HG02938 (cell line): ENCODE data around the gene ELAVL2.

Experiments used
- ATAC-seq: cut with Tn5 transposase; IDR thresholded peaks from one replicate; pipeline ENCODE4 v1.9.1; 2021; ENCODE audit warnings: mild to moderate bottlenecking, moderate library complexity; ENCODE audit not compliant: unreplicated experiment

The ELAVL2 gene

DNA sequence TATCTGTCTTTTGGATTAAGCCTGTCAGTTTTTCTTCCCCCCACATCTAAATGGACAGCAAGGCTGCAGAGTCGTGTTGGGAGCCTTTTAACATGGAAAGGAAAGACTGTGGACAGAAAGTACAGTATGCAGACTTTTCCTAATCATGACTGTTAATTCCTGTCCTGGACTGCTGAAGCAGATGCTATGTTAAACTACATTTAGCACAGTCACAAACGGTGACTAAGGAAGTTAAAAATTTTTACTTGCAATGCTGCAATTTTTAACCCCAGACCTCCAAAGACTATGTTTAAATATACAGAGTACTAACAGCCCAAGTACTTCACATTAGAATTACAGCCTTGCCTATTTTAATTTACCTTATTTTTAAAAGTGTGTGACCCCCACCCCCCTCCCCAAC lies 51.8 kb downstream of the ELAVL2 start:
- no peak for ATAC-seq

DNA sequence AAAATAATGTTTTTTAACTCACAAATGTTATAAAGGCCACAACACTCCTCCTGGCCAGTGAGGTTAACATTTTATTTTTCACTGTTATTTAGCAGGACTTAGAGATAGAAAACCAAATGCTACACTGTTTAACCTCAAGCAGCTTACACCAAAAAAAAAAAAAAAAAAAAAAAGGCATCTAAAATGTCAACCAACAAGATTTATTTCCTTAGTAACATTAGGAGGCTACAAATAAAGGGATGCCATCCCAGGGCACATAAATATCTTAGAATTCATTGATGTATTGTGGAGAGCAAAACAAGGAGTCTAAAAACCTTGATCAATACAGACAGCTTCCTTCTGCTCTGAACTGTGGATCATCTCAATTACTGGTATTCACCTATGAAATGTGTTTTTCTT lies 53.7 kb downstream of the ELAVL2 start:
- ATAC-seq: no peak

DNA sequence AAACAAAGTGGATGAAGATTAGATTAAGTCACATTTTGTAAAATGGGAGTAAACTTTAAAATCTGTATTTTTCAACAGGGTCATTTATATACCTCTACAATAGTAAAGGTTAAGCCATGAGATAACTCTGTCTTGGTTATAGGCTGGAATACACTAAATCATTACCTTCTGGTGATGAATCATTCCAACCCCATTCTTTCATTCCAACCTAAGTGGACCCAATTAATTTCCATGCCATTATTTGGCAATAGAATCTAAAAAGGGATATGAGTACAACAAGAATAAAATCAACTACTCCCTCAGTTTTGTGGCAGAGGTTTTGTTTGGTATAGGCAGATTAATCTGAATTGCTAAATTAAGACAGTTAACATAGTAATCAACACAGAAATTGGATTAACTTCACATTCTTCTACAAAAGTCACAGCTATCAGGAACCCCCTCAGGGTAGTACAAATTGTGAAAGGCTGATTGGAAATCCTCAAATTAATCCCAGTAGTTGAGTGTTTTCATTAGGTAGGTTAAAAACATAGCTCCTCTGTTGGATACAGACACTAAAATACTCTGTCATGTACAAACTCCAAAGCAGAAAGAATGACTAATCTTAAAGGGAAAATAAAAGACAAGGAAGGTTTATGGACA lies 54.2 kb downstream of the ELAVL2 start:
- no peak for ATAC-seq

DNA sequence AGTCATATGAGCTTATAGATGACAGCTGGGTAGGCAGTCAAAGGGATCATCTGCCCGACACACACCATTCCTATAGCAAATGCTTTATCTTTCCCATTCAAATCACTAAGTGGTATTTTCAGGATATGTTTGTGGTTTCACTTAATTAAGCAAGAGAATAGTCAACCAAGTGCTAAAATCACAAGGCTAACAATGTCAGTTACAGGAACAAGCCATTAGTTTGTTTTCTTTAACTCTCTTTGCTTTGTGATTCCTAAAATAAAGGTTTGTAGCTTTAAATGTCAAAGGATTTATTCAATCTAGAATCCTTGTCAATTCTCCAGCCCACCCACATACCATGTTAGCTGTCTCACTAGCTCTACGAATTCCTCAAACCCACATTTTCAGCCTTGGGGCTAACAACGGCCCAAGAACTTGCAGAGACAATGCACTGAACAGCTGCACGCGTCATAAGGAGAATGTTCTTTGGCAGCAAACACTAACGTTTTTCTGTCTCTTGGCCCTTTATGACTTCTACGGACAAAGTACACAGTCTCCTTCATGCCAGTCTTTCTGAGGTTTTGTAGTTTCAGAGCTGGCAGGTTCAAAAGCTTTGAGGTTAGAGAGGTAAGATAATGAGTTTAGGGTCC lies 56.6 kb downstream of the ELAVL2 start:
- ATAC-seq: no peak

DNA sequence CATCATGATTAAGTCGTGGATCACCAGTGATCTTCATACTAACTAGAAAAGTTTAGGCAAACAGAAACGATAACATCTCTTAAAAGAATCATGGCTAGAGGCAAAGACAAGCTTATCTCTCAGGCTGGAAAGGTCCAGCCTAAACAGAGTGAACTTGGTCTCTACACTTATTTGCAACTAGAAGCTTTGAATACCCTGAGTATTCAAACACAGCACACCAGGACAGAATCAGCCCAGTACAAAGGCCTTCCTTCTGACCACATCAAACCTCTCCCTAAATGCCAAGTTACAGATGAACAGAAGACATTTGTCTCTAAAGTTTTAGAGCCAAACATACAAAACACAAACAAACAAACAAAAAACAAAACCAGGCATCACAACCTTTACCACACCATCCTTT lies 57.2 kb downstream of the ELAVL2 start:
- ATAC-seq: no peak

DNA sequence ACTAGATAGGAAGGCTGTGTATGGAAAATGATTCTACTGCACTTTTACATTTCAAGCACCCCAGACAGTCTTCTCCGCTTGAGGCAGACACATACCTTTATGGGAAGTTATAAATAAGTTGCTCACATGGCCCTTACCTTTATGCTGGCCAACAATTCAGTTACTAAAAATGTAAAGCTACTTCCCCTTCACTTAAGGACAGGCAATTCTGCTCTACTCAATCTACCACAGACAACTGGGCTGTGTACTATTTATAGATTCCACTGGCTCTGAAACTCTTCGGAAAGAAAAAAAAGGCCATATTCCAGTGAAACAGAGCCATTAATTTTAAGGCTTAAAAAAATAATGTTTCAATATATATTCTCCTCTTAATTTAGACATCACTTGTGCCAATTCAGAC lies 59.4 kb downstream of the ELAVL2 start:
- ATAC-seq: no peak

DNA sequence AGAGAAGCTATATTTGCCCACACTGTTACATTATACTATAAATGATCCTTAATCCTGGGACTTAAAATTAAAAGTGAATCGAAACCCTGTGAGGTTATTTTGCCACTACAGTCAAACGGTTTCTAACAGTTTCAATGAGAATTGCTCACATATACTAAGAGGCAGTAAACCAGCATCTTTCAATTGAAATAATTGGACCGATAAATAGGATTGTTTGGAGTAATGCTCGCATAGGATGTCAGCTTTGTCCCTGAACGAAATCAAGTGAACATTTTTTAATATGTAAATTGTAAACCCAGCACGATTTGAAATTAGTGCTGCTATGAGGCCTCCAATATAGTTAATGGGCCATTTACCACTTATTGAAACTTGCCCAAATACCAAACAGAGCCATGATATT lies 60.5 kb downstream of the ELAVL2 start:
- no peak for ATAC-seq

DNA sequence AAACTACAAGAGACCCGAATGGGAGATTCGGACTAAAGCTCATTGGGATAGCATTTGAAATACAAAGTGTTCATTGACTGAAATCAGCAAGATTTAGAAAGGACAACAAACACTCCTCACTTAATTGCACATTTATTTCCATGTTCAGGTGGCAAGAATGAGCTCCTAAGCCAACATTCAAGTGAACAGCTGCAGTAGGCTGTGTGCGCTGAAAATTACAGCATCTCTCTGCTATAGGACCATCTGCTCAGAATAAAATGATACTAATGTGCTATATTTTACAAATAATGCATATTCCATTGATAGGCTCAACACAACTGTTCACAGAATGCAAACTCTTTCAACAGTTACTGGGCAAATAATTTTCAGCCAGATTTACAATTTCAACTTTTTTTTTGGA lies 61.8 kb downstream of the ELAVL2 start:
- no peak for ATAC-seq

DNA sequence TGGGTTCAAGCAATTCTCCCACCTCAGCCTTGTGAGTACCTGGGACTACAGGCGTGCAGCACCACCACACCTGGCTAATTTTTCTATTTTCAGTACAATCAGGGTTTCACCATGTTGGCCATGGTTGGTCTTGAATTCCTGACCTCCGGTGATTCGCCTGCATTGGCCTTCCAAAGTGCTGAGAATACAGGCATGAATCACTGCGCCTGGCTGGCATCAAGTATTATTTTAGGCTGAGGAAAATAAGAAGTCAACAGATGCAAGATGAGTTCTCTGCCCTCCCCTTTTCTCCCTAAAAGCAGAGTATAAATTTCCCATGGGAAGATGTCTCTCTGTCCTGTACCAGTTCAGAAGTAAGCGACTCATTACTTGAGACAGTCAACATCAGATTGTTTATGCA lies 71.5 kb downstream of the ELAVL2 start:
- ATAC-seq: no peak

DNA sequence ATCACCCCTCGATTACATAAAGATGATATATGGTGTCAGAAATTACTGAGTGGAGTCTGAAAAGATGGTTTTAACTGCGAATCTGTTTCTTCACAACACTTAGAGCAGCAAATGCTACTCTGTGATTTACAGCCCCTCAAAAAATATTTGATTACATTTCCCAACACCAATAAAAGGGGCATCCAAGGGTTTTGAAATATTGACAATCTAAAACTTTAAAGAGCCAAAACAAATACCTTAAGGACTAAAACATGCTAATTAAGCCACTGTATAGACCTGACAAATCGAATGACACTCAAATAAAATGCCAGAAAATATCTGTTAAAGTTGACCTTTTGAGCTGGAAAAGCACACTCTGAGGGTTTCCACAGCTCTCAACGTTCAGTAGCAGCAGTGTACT lies 73.2 kb downstream of the ELAVL2 start:
- ATAC-seq: no peak

DNA sequence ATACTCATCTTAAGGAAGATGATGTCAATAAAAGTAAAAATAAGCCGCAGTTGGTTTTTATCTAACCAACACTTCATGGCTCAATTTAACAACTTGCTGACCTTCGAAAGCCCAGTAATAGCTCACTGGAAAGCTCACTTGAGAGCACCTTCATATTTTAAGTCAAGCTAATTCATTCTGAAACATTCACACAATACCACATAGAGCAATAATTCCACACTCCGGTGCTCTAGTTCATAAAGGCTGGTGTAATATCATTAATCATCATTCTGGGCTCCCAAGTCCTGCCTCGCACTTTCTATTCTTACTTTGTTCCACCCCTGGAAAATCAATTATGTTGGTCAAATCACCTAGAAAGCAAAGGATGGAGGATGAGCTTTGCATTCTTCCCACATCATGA lies 74.4 kb downstream of the ELAVL2 start:
- no peak for ATAC-seq

DNA sequence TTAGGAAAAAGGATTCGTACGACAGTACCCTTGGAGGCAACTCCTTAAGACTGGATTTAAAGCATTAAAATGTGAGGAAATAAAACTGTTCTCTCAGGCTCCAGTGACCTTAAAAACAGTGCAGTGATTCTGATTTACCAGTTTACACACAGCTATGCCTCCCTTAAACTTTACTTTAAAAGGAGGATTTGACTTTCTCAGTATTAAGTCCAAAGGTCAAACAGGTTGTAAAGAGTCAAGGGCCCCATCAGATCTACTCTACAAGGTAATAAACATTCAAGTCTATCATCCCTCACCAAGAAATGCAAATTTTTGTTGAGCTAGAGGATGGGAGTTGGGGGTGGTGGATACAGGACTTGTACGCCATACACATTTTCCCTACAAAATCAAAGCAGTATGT lies 75.2 kb downstream of the ELAVL2 start:
- no peak for ATAC-seq

DNA sequence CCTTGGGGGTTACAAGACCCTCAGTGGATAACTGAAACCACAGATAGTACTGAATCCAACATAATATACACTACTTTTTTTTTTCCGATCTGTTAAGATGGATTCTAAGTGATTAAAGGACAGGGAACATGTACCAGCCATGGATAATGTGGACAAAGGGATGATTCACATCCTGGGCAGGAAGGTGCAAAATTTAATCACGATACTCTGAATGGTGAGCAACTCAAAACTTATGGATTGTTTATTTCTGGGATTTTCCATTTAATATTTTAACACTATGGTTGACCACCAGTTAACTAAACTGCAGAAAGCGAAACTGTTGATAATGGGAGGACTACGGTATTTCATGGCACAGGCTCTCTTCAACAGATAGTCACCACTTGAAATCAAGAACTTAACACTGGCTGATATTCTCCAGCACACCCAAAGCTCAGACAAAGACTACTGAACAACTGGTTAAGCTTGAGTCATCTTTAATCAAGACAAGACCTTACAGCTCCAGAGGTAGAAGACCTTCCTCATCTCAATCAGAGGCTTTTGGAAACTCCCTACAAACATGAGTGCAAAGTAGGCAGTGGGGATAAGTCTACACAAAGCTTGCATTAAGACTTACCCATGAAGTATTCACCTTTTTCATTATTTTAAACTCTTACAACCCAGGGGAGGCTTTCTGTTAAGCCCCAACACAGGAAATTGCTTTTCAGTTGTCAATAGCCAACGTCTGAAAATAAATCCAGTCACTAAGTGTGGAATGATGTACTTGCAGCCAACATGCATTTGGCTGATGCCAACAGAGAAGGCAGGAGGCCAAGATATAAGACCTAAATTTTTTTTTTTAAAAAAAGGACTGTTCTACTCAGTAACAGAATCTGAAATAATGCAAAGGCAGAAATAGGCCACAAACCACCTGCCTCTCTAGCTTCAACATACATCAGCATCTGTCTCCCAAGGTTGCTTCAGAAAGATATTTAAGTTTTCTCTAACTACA lies 78.7 kb downstream of the ELAVL2 start:
- no peak for ATAC-seq

DNA sequence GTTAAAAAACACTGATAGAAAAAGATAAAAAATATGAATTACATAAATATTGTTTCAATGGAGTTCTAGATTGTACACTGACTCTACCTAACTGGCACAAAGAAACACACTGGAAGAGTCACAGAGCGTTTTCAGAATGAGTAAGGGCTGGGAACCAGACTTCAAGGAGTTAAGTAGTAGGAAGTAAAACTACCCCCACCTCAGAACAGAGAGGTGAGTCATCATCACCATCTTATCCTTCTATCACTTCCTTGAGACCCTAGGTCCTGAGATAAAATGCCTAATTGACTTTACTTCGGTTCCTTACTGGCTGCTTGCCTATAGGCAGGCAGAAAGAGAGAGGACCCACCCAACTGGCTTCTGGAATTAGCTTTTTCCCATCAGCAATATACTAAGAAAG lies 79.7 kb downstream of the ELAVL2 start:
- ATAC-seq: no peak

DNA sequence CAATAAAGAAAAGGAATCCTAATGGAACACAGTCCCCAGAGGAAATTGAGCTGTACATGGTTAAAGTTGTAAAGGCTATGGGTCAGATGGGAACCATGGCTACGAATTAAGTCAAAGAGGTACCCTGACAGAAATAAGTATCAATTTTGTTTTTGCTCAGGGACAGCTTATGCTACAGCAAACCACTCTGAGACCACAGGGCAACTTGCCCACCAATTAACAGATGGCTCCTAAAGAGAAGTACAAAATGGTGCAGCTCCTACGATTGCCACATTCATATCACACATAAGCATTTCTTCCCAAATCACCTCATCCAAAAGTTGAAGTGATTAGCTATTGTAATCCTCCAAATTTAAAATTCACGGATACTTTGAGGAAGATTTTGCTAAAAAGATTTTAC lies 83.0 kb downstream of the ELAVL2 start:
- no peak for ATAC-seq

DNA sequence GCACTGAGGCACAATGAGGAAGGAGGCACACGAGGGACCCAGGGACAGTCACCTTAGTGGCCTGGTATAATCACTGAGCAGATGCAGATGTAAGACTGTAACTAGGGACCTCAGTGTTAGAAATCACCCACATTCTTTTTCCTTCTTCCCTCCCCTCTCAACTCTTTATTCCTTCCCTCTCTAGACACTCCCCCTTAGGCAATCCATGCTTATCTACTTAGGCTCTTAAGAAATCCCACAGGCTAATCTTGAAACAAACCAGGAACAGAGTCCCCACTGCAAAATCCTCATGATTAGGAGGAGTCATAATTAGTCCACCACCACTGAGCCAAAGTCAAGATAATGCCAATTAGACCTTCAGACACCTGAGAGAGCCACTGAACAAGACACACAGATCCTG lies 84.7 kb downstream of the ELAVL2 start:
- ATAC-seq: no peak

DNA sequence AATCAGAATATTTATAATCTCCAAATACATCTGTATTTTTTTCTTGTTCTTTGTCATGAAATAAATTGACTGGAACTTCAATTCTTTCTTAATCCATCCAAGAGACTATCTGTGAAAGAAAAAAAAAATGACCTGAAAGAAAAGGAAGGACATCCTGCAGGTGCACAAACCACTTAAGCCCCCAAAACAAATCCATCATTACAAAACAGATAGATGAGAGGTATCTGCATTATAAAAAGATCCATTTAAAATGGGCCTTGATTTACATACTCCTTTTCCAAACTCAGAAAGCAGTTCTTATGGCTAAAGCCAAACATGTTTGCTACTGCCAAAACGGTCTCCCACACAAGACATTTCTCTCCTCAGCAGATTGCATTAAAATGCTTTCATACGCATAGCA lies 85.5 kb downstream of the ELAVL2 start:
- ATAC-seq: no peak

DNA sequence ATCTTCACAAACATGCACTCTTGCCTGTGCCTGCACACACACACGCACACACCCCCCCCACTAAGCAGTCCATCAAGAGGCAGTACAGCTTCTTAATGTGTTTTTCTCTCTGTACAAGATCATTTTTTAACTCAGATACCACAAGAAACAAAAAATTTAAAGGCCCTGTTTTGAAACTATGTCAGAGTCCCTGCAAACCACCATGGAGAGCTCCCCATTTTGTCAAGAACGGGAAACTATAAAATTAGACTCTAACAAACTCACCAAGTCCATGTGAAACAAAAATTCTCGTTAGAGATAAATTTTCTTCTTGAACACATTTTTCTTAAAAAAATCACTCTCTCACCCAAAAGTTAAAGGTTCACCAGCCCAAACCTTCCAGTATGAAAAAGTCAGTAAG lies 86.3 kb downstream of the ELAVL2 start:
- no peak for ATAC-seq

DNA sequence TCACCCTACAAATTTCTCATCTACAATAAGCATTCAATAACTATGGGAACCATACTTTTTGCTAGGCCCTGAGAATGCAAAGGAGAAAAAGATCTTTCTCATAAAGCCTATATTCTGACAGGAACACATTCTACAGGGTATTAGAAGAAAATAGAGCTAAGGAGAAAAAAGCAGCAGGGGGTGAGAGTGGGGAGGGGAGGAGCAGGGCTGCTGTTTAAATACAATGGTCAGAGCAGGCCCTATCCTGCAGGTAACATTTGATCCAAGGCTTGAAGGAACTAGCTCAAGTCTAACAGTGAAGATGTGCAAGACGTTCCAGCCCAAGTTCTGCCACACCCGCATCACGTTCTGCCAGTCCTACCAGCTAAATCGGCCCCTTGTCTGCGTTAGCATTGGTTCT lies 89.7 kb downstream of the ELAVL2 start:
- no peak for ATAC-seq

DNA sequence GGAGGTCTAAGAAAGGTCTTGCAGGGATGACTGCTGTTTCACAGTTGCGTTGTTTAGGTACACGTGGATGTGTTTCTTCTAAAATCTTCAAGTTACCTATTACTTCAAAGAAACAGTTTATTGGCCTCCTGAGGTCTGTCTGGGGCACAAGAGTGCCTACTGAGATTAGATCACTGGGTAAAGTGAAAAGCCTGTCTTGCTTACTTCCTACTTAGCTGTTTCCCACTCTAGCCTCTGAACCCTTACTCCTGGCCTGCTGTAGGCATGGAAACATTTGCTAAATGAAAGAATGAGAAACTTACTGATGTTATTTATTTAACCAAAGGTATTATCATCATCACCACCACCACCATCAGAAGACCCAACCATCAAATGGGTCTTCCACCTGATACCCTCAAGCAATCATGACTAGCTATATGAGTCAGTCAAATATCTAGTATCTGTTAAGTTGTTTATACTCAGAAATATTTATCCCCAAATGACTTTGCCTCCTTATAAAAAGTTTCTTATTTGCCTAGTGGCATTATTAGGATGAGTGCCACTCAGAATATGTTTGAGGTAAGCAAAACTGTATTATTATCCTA lies 92.5 kb downstream of the ELAVL2 start:
- ATAC-seq: no peak

DNA sequence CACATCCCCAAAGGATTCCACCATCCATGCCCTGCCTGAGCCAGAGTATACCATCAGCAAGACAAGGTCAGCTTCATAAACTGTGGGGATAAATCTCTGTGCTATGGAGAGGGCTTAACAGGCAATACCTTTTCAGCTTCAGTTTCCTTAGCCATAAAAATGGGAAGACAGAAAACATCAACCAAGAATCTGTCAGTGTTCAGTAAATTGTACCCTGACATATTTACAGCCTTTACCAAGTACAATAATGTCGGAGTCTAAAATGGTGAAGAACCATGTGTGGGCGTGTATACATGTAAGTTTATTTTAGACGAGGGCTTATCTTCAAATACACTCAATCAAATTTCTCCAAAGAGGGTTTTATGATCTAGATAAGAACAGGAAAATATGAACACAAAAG lies 94.7 kb downstream of the ELAVL2 start:
- no peak for ATAC-seq

DNA sequence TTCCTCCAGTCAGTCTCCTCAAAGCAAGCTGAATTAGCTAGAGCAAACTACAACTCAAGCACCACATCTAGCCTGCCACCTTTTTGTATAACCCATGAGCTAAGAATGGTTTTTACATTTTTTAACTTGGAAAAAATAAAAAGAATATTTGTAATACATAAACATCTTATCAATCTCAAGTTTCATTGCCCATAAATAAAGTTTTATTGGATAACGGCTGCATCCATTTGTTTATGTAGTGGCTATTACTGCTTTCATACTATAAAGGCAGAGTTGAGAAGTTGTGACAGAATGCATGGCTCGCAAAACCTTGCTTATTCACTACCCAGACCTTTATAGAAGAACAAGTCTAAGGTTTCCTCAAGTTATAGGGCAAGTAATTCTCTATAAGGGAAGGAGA lies 95.7 kb downstream of the ELAVL2 start:
- ATAC-seq: no peak
